Fibroblast of skin of scalp (primary cell): ENCODE results near the gene ETV3.

Source experiments
- DNase-seq: peaks from one replicate; pipeline ENCODE4 v3.0.0-alpha.2; 2013

Gene ETV3

DNA sequence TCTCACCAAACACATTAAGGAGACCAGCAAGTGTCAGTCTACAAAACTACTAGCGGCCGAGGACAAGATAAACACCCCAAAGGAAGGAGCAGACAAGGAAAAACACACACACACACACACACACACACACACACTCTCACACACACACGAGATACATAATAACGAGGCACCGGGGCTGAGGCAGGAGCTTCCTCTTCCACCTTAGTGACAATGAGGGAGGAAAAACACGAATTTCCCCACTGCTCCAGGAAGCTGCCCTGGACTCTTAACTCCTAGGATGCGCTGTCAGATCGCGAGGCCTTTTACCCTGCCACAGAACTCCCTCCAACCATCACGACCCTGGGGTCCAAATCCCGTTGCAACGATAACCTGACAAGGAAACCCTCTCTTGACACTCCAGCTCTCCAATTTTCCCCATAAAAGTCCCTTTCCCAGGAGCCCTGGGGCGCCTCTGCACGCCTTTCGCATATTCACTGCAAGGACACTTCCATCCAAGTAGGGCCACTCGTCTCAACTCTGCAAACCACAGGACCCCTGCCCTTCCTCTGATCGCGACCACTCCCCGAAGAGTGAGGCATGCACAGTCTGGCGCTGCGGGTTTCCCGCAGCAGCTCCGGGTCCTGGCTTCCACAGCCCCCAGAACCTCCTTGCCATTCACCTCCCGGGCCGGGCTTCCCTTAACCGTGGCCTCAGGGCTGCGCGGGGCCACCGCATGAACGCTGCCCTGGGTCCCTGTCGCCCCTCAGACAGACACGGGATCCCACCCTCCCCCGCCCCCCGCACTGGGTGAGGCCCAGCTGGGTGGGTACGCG is 581 bp downstream of the ETV3 start:
- no peak for DNase-seq

GRCh38 chr1:157137046-157137407 is 1.2 kb downstream of the ETV3 start:
- peak; percentile 36 for DNase-seq

DNA sequence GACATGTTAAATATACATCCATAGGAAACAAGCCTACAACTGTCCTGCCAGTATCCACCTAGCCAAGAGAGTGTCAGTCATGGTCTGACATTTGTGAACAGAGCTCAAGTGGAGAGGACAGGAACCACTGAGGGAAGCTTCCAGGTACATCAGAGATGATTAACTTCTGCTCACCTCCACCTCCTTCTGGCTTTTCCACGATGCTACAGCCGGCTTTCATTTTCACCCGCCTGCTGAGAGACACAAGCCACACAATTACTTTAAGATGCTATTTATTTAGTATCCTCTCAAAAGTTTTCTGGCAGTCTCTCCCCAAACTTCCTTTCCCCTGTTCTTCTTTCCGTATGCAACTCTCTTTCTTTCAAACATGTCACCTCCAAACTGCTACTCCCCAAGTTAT is 2.1 kb downstream of the ETV3 start:
- DNase-seq = no peak

GRCh38 chr1:157135646-157136045 is 2.5 kb downstream of the ETV3 start:
- no peak for DNase-seq

DNA sequence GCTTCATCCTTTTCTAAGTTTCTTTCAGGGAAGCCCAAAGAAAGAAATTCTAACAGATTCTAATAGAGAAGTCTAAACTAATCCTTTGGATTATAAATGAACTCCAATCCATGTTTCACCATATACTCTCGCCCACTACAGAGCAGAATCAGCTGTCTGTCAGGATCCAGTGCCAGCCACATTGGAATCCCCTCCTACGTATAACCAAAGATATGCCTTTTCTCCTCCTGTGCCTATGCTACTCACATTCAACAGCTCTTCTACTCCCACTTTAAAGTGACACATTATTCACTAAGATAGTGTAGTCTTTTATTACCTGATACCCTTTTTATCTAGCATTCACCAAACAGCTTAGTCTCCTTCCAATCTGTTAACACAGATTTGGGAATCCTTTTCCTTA is 3.1 kb downstream of the ETV3 start:
- DNase-seq = no peak

- DNase-seq = no peak
Measured at GRCh38 chr1:157134442-157134841, 3.8 kb downstream of the ETV3 start.

DNA sequence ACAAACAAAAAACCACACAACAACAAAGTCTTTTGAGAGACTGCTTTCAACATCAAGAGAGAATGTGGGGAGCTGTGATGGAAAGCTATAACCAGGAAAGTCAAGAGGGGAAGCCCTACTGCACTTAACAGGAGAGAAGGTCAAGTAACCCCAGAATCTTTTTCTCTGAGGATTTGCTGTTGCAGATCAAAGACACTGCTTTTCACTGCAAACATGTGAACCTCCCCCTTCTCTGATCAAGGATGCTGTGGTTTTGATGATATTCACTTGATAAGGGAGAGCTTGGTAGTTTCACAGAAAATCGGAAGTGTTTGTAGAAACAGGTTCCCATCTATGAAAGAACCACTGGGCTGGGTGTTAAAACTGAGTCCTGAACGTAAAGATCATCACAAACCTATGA is 4.8 kb downstream of the ETV3 start:
- no peak for DNase-seq

GRCh38 chr1:157132616-157133167 is 5.5 kb downstream of the ETV3 start:
- no peak for DNase-seq

- no peak for DNase-seq
Measured at GRCh38 chr1:157132111-157132510, 6.1 kb downstream of the ETV3 start.

DNA sequence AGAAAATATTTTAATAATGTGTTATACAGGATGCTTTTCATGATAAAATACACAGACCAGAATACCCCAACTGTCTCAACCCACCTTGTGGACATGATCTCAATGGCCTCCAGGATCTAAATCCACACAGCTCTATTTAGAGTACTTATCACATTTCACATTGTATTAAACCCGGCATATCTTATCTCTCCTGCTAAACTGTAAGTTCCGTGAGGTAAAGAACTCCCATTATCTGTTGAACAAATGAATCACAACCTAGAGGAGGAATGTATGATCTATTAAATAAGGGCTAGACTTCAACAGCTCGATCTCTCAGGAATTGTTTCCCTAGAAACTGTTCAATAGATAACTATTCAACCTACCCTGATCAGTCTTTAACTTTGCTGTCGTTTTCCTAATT is 6.9 kb downstream of the ETV3 start:
- no peak for DNase-seq

GRCh38 chr1:157124855-157125254 is 13.3 kb downstream of the ETV3 start:
- DNase-seq = no peak

GRCh38 chr1:157119448-157119847 is 18.7 kb downstream of the ETV3 start:
- DNase-seq = no peak

DNA sequence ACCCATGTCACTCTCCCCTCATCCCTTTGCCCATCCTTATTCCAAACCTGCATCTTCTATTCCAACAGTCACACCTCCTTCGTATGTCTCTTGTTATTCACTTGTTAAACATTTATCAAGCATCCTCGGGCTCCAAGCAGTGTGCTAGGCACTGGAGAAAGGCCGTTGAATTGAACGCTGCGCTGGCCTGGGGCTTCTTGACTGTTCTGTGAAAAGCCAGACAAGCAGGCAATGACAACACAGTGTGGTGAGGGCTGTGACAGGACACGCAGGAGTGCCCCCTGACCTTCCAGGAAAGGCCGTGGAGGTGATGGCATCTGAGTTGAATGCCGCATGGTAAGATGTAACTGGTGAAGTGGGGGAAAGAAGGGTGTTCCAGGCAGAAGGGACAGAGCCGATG is 19.2 kb downstream of the ETV3 start:
- DNase-seq = no peak

- no peak for DNase-seq
Measured at GRCh38 chr1:157117527-157118057, 20.6 kb downstream of the ETV3 start.

DNA sequence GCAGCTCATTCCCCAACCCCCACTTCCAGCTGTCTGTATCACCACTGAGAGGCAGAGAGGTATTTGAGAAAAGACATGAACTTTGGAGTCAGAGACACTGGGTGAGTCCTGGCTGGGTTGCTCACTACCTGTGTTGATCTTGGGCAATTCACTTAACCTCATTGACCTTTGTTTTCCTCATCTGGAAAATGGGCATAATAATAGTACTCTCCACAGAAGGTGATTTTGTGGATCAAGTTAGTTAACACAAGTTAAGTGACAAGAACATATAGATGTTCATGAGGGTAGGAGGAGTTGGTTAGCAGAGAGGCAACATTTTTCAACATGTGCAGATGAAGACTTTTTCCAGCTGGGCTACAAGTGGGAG is 21.5 kb downstream of the ETV3 start:
- DNase-seq = no peak

GRCh38 chr1:157115851-157116736 is 22.1 kb downstream of the ETV3 start:
- DNase-seq = no peak

- DNase-seq = no peak
Measured at GRCh38 chr1:157115429-157115838, 22.8 kb downstream of the ETV3 start.

DNA sequence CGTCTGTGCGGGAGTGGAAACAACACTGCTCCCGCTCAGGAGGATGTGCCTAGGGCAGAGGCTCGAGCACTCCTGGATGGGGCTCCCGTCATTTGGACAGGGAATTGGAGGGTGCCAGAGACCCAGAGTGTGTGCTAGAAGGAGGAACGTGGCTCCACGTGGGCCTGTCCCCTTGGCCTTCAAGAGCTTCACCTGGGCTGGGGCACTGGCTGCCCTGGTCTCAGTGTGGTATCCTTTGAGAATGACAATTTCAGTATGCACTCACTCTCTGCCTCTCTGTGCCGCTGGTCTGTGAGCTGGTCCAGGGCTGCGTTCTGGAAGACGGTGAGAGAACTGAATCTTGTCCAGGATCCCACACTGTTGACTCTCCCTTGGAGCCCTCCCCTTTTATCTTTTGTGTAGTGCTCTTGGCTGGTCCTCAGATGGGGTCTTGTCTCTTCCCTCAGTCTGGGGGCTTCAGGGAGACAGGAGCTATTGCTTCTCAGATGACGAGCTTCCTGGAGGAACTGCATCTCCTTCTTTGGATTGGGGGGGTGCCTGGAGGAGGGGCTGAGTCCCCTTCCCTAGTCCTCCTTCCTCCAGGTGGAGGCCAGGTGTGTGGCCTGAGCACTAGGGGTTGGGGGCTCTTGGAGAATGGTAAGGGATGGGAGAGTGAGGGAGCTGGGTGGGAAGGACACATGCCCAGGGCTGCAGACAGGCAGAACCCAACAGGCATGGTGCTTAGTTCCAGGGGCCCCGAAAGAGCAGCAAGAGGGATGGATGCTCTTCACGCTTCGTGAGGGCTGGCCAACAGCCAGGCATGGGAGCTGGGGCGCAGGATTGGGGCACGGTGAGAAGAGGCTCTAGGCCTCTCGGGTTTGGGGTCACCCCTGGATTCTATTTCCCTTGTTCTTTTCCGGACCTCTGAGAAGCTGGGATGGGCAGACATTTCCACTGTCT is 23.7 kb downstream of the ETV3 start:
- DNase-seq = no peak

GRCh38 chr1:157113631-157114030 is 24.6 kb downstream of the ETV3 start:
- DNase-seq = no peak

- DNase-seq = no peak
Measured at GRCh38 chr1:157113106-157113505, 25.1 kb downstream of the ETV3 start.

DNA sequence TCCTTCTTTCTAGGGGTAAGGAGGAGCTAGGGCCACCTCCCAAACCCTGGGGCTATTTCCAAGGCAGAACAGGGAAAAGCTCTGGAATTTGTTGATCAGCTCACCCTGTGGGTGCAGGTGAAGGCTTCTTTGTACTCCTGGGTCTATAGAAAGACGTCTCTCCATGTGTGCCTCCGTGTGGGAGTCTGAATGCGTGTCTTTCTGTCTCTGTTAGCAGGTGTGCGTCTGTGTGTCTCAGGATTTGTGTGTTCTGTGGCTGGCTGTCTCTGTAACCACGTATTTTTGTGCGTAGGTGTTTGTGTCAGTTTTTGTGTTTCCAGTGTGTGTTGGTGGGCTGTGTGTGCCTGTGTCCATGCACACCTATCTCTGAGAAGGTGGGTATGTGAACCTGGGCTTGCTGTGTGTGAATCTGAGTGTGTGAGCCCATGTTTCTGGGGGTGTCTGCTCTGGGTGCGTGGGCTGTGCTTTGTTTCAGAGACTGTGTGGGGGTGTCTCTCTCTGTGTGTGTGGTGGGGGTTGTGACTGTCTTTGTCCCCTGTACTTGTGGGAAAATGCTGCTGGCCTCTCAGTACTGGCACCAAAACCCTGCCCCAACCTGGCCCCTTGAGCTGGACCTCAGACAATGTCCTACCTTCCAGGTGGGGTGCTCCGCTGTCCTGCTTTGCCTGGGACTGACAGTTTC is 25.9 kb downstream of the ETV3 start:
- DNase-seq = no peak
